Suprapubic skin (tissue), 4 donors: ENCODE measurements around the gene TUBGCP4. TPM values are rescaled to one million over a fixed set of nuclear protein-coding genes. Genes with fewer than 3 reads are reported as not detected.
"Not testable (repeated sequence)": the region's sequence is repeated elsewhere in the genome, so short reads cannot be mapped to it uniquely, and the experiment has no call there.

Experiments
- DNase-seq, 2 donors: peaks; one replicate each; pipeline ENCODE4 v3.0.0-alpha.2; 2019; ENCODE audit warnings: low spot score in 2 of 2
- H3K27ac ChIP-seq: fragments of 200-600 bp; sonication (generic); one replicate; pipeline ENCODE4 v1.5.1; 2019
- H3K27me3 ChIP-seq: fragments of 200-600 bp; sonication (generic); one replicate; pipeline ENCODE4 v1.5.1; 2019
- H3K36me3 ChIP-seq: fragments of 200-600 bp; sonication (generic); one replicate; pipeline ENCODE4 v1.5.1; 2019
- H3K4me1 ChIP-seq: fragments of 200-600 bp; sonication (generic); one replicate; pipeline ENCODE4 v1.5.1; 2019
- H3K4me3 ChIP-seq: fragments of 200-600 bp; sonication (generic); one replicate; pipeline ENCODE4 v1.5.1; 2019; ENCODE audit warnings: mild to moderate bottlenecking
- H3K9me3 ChIP-seq: fragments of 200-600 bp; sonication (generic); one replicate; pipeline ENCODE4 v1.5.1; 2019
- CTCF ChIP-seq, 2 donors: fragments of 200-600 bp in 1 of 2; fragments of 450-650 bp in 1 of 2; sonication (generic) in 1 of 2; IDR thresholded peaks; one replicate each; pipeline ENCODE4 v1.5.1; 2016 to 2019; ENCODE audit warnings: antibody characterized with exemption in 2 of 2, mild to moderate bottlenecking in 1 of 2, moderate library complexity in 1 of 2
- EP300 ChIP-seq: sonication (generic); formaldehyde crosslinking; IDR thresholded peaks from one replicate; pipeline ENCODE4 v1.6.1; 2017; ENCODE audit warnings: antibody characterized with exemption
- POLR2A ChIP-seq, 2 donors: fragments of 450-650 bp; IDR thresholded peaks; one replicate each; pipeline ENCODE4 v1.6.1; 2017; ENCODE audit warnings: antibody characterized with exemption in 2 of 2, mild to moderate bottlenecking in 2 of 2, moderate library complexity in 2 of 2
- POLR2AphosphoS5 ChIP-seq, 3 donors: sonication (generic); formaldehyde crosslinking; IDR thresholded peaks; one replicate each; pipeline ENCODE4 v1.6.1; 2017; ENCODE audit warnings: antibody characterized with exemption in 3 of 3
- WGBS: methylation state at CpG from one replicate; pipeline ENCODE4 v1.1.5; 2018; 5-methylcytosine and 5-hydroxymethylcytosine counted together
- total RNA-seq, 4 donors: library from RNA; depleted of rRNA; stranded (reverse); fragments of >200 nt; gene quantifications; one replicate each; pipeline ENCODE4 v1.1.0, GENCODE V29; 2016

Gene TUBGCP4
- total RNA-seq, 4 donors from 2014 or later: 13.0 to 28.5 (median 22.2) TPM

DNA sequence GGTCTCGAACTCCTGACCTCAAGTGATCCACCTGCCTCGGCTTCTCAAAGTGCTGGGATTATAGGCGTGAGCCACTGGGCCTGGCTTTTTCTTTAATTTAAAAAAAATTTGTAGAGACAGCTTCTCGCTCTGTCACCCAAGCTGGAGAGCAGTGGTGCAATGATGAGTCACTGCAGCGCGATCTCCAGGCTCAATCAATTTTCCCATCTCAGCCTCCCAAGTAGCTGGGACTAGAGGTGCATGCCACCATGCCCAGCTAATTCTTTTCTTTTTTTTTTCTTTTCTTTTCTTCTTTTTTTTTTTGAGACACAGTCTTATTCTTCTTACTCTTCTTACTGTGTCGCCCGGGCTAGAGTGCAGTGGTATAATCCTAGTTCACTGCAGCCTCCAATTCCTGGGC lies 19.8 kb downstream of the TUBGCP4 start:
- Histone ChIP-seq H3K4me1 (no peaks in the 10 kb centered on the region), H3K27ac (no peak overlapping the region), H3K4me3 (no peak overlapping the region), H3K27me3 (no peaks in the 10 kb centered on the region), H3K36me3 (peaks cover 44% of the 10 kb centered on the region), H3K9me3 (no peaks in the 10 kb centered on the region)
- TF ChIP-seq POLR2A (IDR thresholded peaks at IDR 0.05) (no peak), POLR2AphosphoS5 (IDR thresholded peaks at IDR 0.05) (no peak), EP300 (no peak), CTCF (IDR thresholded peaks at IDR 0.05) (no peak)
- no peak for DNase-seq
- WGBS: 95% methylated on average over 8 of the region's 8 CpGs

GRCh38 chr15:43393592-43393991 lies 22.7 kb downstream of the TUBGCP4 start:
- not testable (repeated sequence) for H3K4me3 ChIP-seq, DNase-seq, H3K27me3 ChIP-seq, H3K4me1 ChIP-seq, H3K9me3 ChIP-seq, H3K27ac ChIP-seq
- 97% methylated on average over 6 of the region's 6 CpGs for WGBS
- peaks cover 50% of the 10 kb centered on the region for H3K36me3 ChIP-seq

DNA sequence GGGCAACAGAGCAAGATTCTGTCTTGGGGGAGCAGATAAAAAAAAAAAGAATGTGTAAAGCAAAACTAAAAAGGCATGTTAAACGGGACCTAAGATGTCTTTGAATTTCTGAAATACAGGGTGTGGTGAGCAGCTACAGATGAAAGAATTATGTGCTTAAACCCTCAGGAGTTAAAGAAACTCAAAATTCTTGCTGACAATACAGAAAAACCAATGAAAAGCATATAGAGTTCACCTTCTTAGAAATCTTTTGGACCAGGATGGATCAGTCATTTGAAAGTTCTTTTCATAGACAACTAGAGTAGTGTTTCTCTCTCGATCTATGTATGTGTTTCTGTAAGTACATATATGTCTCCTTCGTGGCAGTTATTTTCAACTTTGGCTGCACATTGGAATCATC lies 31.4 kb downstream of the TUBGCP4 start:
- H3K4me3 ChIP-seq: no peak overlapping the region
- no peaks in the 10 kb centered on the region for H3K4me1 ChIP-seq
- H3K9me3 ChIP-seq: no peaks in the 10 kb centered on the region
- H3K36me3 ChIP-seq: peaks cover 98% of the 10 kb centered on the region
- DNase-seq: no peak
- TF ChIP-seq POLR2AphosphoS5 (IDR thresholded peaks at IDR 0.05): no peak
- no peak for TF ChIP-seq POLR2A (IDR thresholded peaks at IDR 0.05)
- no peak for TF ChIP-seq EP300
- no peak for TF ChIP-seq CTCF (IDR thresholded peaks at IDR 0.05)
- H3K27me3 ChIP-seq: no peaks in the 10 kb centered on the region
- no peak overlapping the region for H3K27ac ChIP-seq
- WGBS: 71% methylated on average over 3 of the region's 3 CpGs

DNA sequence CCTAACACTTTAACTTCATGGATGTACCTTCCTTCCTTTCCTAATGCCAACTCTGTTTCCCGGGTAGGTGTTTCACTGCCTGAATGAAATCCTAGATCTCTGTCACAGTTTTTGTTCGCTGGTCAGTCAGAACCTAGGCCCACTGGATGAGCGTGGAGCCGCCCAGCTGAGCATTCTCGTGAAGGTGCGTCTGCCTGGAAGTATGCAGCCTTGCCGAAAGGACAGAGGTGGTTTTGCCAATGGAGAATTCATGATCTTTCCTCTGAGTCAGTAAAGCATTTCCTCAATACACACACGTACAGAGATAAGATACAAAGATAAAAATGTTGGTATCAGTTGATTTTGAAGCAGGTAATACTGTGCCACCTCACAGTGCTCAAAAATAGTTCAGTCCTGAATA lies 32.7 kb downstream of the TUBGCP4 start:
- Histone ChIP-seq H3K27me3 (no peaks in the 10 kb centered on the region), H3K9me3 (no peaks in the 10 kb centered on the region), H3K27ac (no peak overlapping the region), H3K4me3 (no peak overlapping the region), H3K36me3 (peaks cover 98% of the 10 kb centered on the region), H3K4me1 (no peaks in the 10 kb centered on the region)
- no peak for TF ChIP-seq EP300
- no peak for TF ChIP-seq POLR2A (IDR thresholded peaks at IDR 0.05)
- TF ChIP-seq POLR2AphosphoS5 (IDR thresholded peaks at IDR 0.05): no peak
- TF ChIP-seq CTCF (IDR thresholded peaks at IDR 0.05): no peak
- DNase-seq: no peak
- WGBS: 87% methylated on average over 8 of the region's 8 CpGs

- H3K9me3 ChIP-seq: no peaks in the 10 kb centered on the region
- TF ChIP-seq EP300: no peak
- no peak for TF ChIP-seq POLR2A (IDR thresholded peaks at IDR 0.05)
- no peak for TF ChIP-seq CTCF (IDR thresholded peaks at IDR 0.05)
- TF ChIP-seq POLR2AphosphoS5 (IDR thresholded peaks at IDR 0.05): no peak
- H3K27me3 ChIP-seq: no peaks in the 10 kb centered on the region
- H3K4me3 ChIP-seq: no peak overlapping the region
- H3K36me3 ChIP-seq: peaks cover 98% of the 10 kb centered on the region
- 89% methylated on average over 5 of the region's 5 CpGs for WGBS
- no peak for DNase-seq
- no peaks in the 10 kb centered on the region for H3K4me1 ChIP-seq
- H3K27ac ChIP-seq: no peak overlapping the region
Measured at GRCh38 chr15:43404130-43404529, 33.2 kb downstream of the TUBGCP4 start.

GRCh38 chr15:43406189-43406588 lies 35.3 kb downstream of the TUBGCP4 start:
- TF ChIP-seq EP300 (no peak), POLR2A (IDR thresholded peaks at IDR 0.05) (no peak), CTCF (IDR thresholded peaks at IDR 0.05) (no peak), POLR2AphosphoS5 (IDR thresholded peaks at IDR 0.05) (no peak)
- DNase-seq: no peak
- no peaks in the 10 kb centered on the region for H3K4me1 ChIP-seq
- 53% methylated on average over 2 of the region's 2 CpGs for WGBS
- H3K27ac ChIP-seq: no peak overlapping the region
- H3K27me3 ChIP-seq: no peaks in the 10 kb centered on the region
- H3K9me3 ChIP-seq: no peaks in the 10 kb centered on the region
- H3K36me3 ChIP-seq: peaks cover 98% of the 10 kb centered on the region
- no peak overlapping the region for H3K4me3 ChIP-seq
